ENCODE data around the gene FARSB. TPM values are rescaled to one million over a fixed set of nuclear protein-coding genes. Genes with fewer than 3 reads are reported as not detected.

Gene FARSB
- total RNA-seq, 2 donors from 2014 or later, result 11.3 to 13.7 TPM

DNA sequence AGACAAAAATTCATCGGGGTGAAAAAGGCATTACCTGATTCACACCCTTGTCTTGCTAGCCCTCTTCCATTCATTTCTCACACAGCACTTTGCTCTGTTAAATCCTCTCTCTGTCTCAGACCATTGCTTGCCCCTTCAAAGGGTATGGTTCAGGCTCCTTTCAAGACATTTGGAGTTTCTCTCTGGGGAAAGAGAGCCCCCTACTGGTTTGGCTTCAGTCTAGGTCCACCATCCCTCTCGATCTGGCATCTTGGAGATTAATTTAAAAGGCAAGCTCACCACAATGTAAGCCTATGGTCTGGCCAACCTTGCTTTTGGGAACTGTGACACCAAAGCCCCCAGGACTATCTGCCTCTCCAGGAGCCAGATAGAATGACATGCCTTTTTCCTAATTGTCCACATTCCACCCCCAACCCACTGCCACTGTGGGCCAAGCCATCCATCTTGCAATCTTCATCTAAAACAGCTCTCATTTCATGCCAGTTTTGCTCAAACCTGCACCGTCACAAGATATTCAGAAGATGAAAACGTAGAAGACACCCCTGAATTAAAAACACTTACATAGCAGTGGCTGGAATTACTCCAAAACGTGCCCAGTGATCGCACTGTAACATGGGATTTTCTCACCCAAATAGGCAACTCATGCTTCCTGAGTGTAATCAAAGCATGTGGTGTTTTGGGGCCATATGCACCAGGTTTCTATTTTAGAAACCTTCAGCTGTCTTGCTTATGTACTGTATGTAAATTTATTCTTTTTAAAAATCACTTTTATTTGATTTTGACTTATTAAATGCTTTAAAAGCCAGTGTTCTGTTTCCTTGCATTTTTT lies 93.9 kb downstream of the FARSB start:
- H3K36me3 ChIP-seq, result no peaks in the 10 kb centered on the region
- no peak for DNase-seq (ENCODE audit: low spot score)
- TF ChIP-seq, protein P1, sequence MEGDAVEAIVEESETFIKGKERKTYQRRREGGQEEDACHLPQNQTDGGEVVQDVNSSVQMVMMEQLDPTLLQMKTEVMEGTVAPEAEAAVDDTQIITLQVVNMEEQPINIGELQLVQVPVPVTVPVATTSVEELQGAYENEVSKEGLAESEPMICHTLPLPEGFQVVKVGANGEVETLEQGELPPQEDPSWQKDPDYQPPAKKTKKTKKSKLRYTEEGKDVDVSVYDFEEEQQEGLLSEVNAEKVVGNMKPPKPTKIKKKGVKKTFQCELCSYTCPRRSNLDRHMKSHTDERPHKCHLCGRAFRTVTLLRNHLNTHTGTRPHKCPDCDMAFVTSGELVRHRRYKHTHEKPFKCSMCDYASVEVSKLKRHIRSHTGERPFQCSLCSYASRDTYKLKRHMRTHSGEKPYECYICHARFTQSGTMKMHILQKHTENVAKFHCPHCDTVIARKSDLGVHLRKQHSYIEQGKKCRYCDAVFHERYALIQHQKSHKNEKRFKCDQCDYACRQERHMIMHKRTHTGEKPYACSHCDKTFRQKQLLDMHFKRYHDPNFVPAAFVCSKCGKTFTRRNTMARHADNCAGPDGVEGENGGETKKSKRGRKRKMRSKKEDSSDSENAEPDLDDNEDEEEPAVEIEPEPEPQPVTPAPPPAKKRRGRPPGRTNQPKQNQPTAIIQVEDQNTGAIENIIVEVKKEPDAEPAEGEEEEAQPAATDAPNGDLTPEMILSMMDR (IDR thresholded peaks at IDR 0.05), result peak; percentile 26 to 67
- H3K4me1 ChIP-seq, result no peaks in the 10 kb centered on the region
- no peaks in the 10 kb centered on the region for H3K27me3 ChIP-seq
- H3K9me3 ChIP-seq, result no peaks in the 10 kb centered on the region
- H3K4me3 ChIP-seq, result no peak overlapping the region
- no peak overlapping the region for H3K27ac ChIP-seq

DNA sequence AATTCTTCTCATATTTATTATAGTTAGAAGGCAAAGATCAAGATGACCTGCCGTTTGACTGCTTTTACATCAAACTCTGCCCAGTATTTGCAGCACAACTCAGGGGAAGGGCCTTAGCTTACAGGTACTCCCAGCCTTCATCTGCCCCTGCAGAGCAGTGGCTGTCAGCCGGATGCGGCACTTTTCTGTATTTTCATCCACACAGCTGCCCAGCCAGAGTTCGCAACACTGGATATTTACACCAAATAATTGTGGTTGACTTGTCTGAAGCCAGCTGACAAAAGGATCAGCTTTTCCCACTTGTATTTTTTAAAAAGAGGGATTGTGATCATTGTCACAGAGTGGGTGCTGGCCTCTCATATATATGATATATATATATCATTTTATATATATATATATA lies 94.7 kb downstream of the FARSB start:
- DNase-seq (ENCODE audit: low spot score), result no peak
- Histone ChIP-seq H3K9me3 (no peaks in the 10 kb centered on the region), H3K4me1 (no peaks in the 10 kb centered on the region), H3K27me3 (no peaks in the 10 kb centered on the region), H3K36me3 (no peaks in the 10 kb centered on the region), H3K27ac (no peak overlapping the region), H3K4me3 (no peak overlapping the region)
- TF ChIP-seq, protein P1 (IDR thresholded peaks at IDR 0.05), result no peak

DNA sequence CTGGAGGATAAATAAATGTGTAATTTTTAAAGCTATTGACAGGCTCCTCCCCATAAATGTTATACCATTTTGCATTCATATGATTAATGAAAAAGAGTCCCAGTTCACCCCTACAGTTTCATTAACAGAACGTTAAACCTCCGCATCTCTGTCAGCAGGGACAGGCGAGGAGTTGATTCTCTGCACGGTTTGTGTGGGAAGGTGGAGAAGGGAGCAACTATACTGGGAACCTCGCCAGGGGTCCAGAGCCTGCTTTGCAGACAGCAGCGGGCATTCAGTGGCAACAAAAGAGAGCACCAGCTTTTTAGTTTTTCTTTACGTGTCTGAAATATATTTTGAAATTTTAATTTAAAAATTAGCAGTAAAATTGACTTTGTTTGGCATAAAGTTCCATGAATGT lies 101.4 kb downstream of the FARSB start:
- Histone ChIP-seq H3K9me3 (no peaks in the 10 kb centered on the region), H3K27me3 (no peaks in the 10 kb centered on the region), H3K4me3 (no peak overlapping the region), H3K4me1 (no peaks in the 10 kb centered on the region), H3K27ac (no peak overlapping the region), H3K36me3 (no peaks in the 10 kb centered on the region)
- TF ChIP-seq, protein P1 (IDR thresholded peaks at IDR 0.05), result no peak
- no peak for DNase-seq (ENCODE audit: low spot score)

DNA sequence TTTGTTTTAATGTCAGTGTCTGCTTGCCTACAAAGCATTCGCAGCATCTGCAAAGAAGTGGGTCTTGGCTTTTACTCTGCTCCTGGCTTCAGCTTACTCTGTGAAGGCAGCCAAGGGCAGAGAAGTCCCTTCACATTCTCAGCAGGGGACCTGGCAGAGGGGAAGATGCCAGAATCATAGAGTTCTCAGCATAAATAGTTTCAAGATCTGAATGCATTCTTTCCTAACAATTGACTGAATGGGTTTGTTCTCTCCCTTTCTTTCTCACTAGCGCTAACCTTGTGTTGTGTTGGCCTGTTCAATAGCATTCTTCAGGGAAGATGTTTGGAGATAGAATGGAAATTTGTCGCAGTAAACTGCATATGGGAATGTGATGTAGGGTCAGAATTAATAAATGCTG lies 106.9 kb downstream of the FARSB start:
- Histone ChIP-seq H3K36me3 (no peaks in the 10 kb centered on the region), H3K4me3 (no peak overlapping the region), H3K4me1 (no peaks in the 10 kb centered on the region), H3K9me3 (no peaks in the 10 kb centered on the region), H3K27me3 (no peaks in the 10 kb centered on the region), H3K27ac (no peak overlapping the region)
- DNase-seq (ENCODE audit: low spot score), result no peak
- TF ChIP-seq, protein P1 (IDR thresholded peaks at IDR 0.05), result no peak

DNA sequence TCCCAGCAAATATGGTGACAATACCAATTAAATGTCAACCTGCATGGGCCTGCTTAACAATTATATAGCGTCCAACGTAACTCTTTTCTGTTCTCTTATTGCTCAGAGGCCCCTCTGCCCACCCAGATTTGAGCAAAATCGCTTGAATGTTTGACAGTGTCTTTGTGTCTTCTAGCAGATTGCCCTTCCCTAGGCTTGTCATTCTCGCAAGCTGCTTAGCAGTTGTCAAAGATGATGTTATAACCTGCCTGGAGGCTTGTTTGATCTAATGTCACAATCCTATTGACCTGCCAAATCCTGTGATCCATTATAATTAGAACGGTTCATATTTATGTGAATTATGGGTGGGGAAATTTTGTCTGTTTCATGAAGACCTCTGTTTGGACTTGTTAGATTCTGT lies 108.8 kb downstream of the FARSB start:
- Histone ChIP-seq H3K27me3 (no peaks in the 10 kb centered on the region), H3K4me1 (no peaks in the 10 kb centered on the region), H3K27ac (no peak overlapping the region), H3K36me3 (no peaks in the 10 kb centered on the region), H3K4me3 (no peak overlapping the region), H3K9me3 (no peaks in the 10 kb centered on the region)
- TF ChIP-seq, protein P1 (IDR thresholded peaks at IDR 0.05), result no peak
- DNase-seq (ENCODE audit: low spot score), result no peak
